HG03442 (cell line): ENCODE data around the gene TMEM51.
"Not testable (repeated sequence)": the region's sequence is repeated elsewhere in the genome, so short reads cannot be mapped to it uniquely, and the experiment has no call there.

Experiments used
- ATAC-seq: cut with Tn5 transposase; IDR thresholded peaks from one replicate; pipeline ENCODE4 v1.9.1; 2021; ENCODE audit warnings: mild to moderate bottlenecking, moderate library complexity; ENCODE audit not compliant: unreplicated experiment

TMEM51 gene

GRCh38 chr1:15125101-15125745 is 28.3 kb upstream of the TMEM51 start:
- no peak for ATAC-seq

GRCh38 chr1:15128077-15128476 is 25.5 kb upstream of the TMEM51 start:
- ATAC-seq = no peak

GRCh38 chr1:15128520-15129313 is 24.8 kb upstream of the TMEM51 start:
- ATAC-seq = peak; percentile 65

GRCh38 chr1:15129944-15130343 is 23.6 kb upstream of the TMEM51 start:
- no peak for ATAC-seq

- ATAC-seq = no peak
Measured at GRCh38 chr1:15130607-15131006, 22.9 kb upstream of the TMEM51 start.

- ATAC-seq = no peak
Measured at GRCh38 chr1:15132965-15133364, 20.6 kb upstream of the TMEM51 start.

- ATAC-seq = no peak
Measured at GRCh38 chr1:15134285-15134684, 19.3 kb upstream of the TMEM51 start.

- ATAC-seq = not testable (repeated sequence)
Measured at GRCh38 chr1:15135604-15136003, 17.9 kb upstream of the TMEM51 start.

- no peak for ATAC-seq
Measured at GRCh38 chr1:15137809-15138208, 15.7 kb upstream of the TMEM51 start.

- no peak for ATAC-seq
Measured at GRCh38 chr1:15139654-15140350, 13.7 kb upstream of the TMEM51 start.

- no peak for ATAC-seq
Measured at GRCh38 chr1:15141935-15142539, 11.5 kb upstream of the TMEM51 start.

- ATAC-seq = no peak
Measured at GRCh38 chr1:15145327-15145726, 8.2 kb upstream of the TMEM51 start.

- ATAC-seq = no peak
Measured at GRCh38 chr1:15146142-15146680, 7.3 kb upstream of the TMEM51 start.

- ATAC-seq = no peak
Measured at GRCh38 chr1:15146971-15147376, 6.6 kb upstream of the TMEM51 start.

GRCh38 chr1:15148004-15148403 is 5.5 kb upstream of the TMEM51 start:
- ATAC-seq = no peak

- ATAC-seq = no peak
Measured at GRCh38 chr1:15148475-15148874, 5.1 kb upstream of the TMEM51 start.

- no peak for ATAC-seq
Measured at GRCh38 chr1:15148941-15149340, 4.6 kb upstream of the TMEM51 start.

- no peak for ATAC-seq
Measured at GRCh38 chr1:15150376-15150775, 3.2 kb upstream of the TMEM51 start.

- ATAC-seq = no peak
Measured at GRCh38 chr1:15151377-15151806, 2.2 kb upstream of the TMEM51 start.

- ATAC-seq = no peak
Measured at GRCh38 chr1:15151871-15152270, 1.7 kb upstream of the TMEM51 start.
